Erythroblast (primary cell): ENCODE measurements around the gene TGFA.
"Not testable (repeated sequence)": the region's sequence is repeated elsewhere in the genome, so short reads cannot be mapped to it uniquely, and the experiment has no call there.

ENCODE experiments used
- DNase-seq, 2 experiments: peaks; one replicate each; lab custom pipeline; 2025; lab: John Stamatoyannopoulos, UW
- GATA1 ChIP-seq: IDR thresholded peaks from 2 replicates; pipeline ENCODE4 v1.6.1; 2011; ENCODE audit warnings: low read depth, mild to moderate bottlenecking, control low read depth, low read length, moderate library complexity
- POLR2A ChIP-seq: IDR thresholded peaks from 2 replicates; pipeline ENCODE4 v1.6.1; 2011; ENCODE audit warnings: mild to moderate bottlenecking, low read length

Gene TGFA

GRCh38 chr2:70467237-70467636 is 86.4 kb downstream of the TGFA start:
- DNase-seq = no peak

GRCh38 chr2:70466647-70467046 is 87.0 kb downstream of the TGFA start:
- not testable (repeated sequence) for DNase-seq

More at GRCh38 chr2:70467237-70467636, 86.4 kb downstream of the TGFA start:
- TF ChIP-seq POLR2A = no peak
- no peak for TF ChIP-seq GATA1

- TF ChIP-seq GATA1 = no peak
- TF ChIP-seq POLR2A = no peak
- no peak for DNase-seq
Measured at GRCh38 chr2:70463997-70464396, 89.6 kb downstream of the TGFA start.

- TF ChIP-seq GATA1 (no peak), POLR2A (no peak)
- DNase-seq = no peak
Measured at GRCh38 chr2:70463581-70463980, 90.0 kb downstream of the TGFA start.

- TF ChIP-seq POLR2A (no peak), GATA1 (no peak)
- DNase-seq = no peak
Measured at GRCh38 chr2:70461981-70462876, 91.4 kb downstream of the TGFA start.

- TF ChIP-seq POLR2A = no peak
- TF ChIP-seq GATA1 = no peak
- no peak for DNase-seq
Measured at GRCh38 chr2:70461414-70461813, 92.2 kb downstream of the TGFA start.

- DNase-seq = no peak
- TF ChIP-seq GATA1 (no peak), POLR2A (no peak)
Measured at GRCh38 chr2:70460333-70460732, 93.3 kb downstream of the TGFA start.

- no peak for DNase-seq
- no peak for TF ChIP-seq POLR2A
Measured at GRCh38 chr2:70458661-70459060, 95.0 kb downstream of the TGFA start.

GRCh38 chr2:70456585-70457495 is 96.8 kb downstream of the TGFA start:
- no peak for DNase-seq
- no peak for TF ChIP-seq POLR2A
- TF ChIP-seq GATA1 = no peak

- no peak for TF ChIP-seq POLR2A
- TF ChIP-seq GATA1 = no peak
- DNase-seq = no peak
Measured at GRCh38 chr2:70454936-70455544, 98.6 kb downstream of the TGFA start.

- TF ChIP-seq POLR2A (no peak), GATA1 (no peak)
- no peak for DNase-seq
Measured at GRCh38 chr2:70450641-70451250, 102.9 kb downstream of the TGFA start.

GRCh38 chr2:70448041-70448440 is 105.6 kb downstream of the TGFA start:
- no peak for DNase-seq
- TF ChIP-seq POLR2A (no peak), GATA1 (no peak)

GRCh38 chr2:70443726-70444125 is 109.9 kb downstream of the TGFA start:
- no peak for DNase-seq
- TF ChIP-seq GATA1 = no peak
- TF ChIP-seq POLR2A = no peak

GRCh38 chr2:70443078-70443465 is 110.6 kb downstream of the TGFA start:
- no peak for TF ChIP-seq GATA1
- no peak for TF ChIP-seq POLR2A
- no peak for DNase-seq
